ENCODE results near the gene VEPH1. TPM values are rescaled to one million over a fixed set of nuclear protein-coding genes. Genes with fewer than 3 reads are reported as not detected.

VEPH1 gene
- total RNA-seq, result 83.7 and 98.0 TPM in 2 replicates

GRCh38 chr3:157502916-157503595 lies at the start of gene VEPH1:
Gene VEPH1, minus strand, starts transcription at chr3:157503416. Its CDS starts 8,067 bp downstream, at chr3:157495349.

DNA sequence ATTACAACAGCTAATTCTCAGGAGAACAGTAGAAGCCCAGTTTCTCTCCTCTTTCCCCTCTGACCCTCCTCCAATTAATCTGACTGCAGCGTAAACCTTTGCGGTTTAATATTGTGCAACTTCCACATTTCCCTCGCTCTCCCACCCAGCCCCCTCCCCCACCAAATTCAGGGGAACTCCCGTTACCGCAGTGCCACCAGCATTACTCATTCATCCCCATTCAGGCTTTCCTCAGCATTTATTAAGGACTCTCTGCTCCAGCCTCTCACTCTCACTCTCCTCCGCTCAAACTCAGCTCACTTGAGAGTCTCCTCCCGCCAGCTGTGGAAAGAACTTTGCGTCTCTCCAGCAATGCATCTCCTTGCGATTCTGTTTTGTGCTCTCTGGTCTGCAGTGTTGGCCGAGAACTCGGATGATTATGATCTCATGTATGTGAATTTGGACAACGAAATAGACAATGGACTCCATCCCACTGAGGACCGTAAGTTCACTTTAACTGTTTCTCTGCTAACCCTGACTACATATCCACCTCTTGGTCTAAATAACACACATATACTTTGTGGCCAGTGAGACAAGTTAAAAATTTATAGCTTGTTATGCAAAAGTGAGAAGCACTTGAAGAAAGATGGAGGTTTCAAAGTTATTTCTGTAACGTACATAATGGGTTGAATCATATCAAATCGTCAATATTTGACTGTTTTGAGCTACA lies 66.5 kb downstream of the VEPH1 start, which contains the start of gene PTX3:
Gene PTX3 (plus strand): TSS at position 268 of the 709 bp plus-strand sequence. CDS start 84 bp downstream, at position 352.

Other genes starting within 250 kb of the VEPH1 start
- 524 and 679 TPM in 2 replicates for gene PTX3, start 66.6 kb downstream of the VEPH1 start, total RNA-seq